HG03039 (cell line): Measurements from ENCODE around the gene TRPM2.
"Not testable (repeated sequence)": the region's sequence is repeated elsewhere in the genome, so short reads cannot be mapped to it uniquely, and the experiment has no call there.

ENCODE experiments used
- ATAC-seq: cut with Tn5 transposase; IDR thresholded peaks from one replicate; pipeline ENCODE4 v1.9.1; 2021; ENCODE audit warnings: mild to moderate bottlenecking, moderate library complexity; ENCODE audit not compliant: unreplicated experiment

Gene TRPM2

GRCh38 chr21:44351535-44352252 is 1.7 kb upstream of the TRPM2 start:
- ATAC-seq, result no peak

GRCh38 chr21:44352253-44352860 is 1.1 kb upstream of the TRPM2 start:
- ATAC-seq, result no peak

GRCh38 chr21:44354001-44354405 is 582 bp downstream of the TRPM2 start:
- ATAC-seq, result no peak

- ATAC-seq, result no peak
Measured at GRCh38 chr21:44354775-44355771, 1.7 kb downstream of the TRPM2 start.

- no peak for ATAC-seq
Measured at GRCh38 chr21:44356160-44356559, 2.7 kb downstream of the TRPM2 start.

- ATAC-seq, result no peak
Measured at GRCh38 chr21:44356636-44357035, 3.2 kb downstream of the TRPM2 start.

GRCh38 chr21:44357064-44357837 is 3.8 kb downstream of the TRPM2 start:
- ATAC-seq, result no peak

- no peak for ATAC-seq
Measured at GRCh38 chr21:44359396-44359795, 6.0 kb downstream of the TRPM2 start.

GRCh38 chr21:44360159-44360558 is 6.7 kb downstream of the TRPM2 start:
- ATAC-seq, result no peak

- ATAC-seq, result not testable (repeated sequence)
Measured at GRCh38 chr21:44361903-44362302, 8.5 kb downstream of the TRPM2 start.

GRCh38 chr21:44363278-44363677 is 9.9 kb downstream of the TRPM2 start:
- no peak for ATAC-seq

- ATAC-seq, result no peak
Measured at GRCh38 chr21:44364151-44365053, 11.0 kb downstream of the TRPM2 start.

GRCh38 chr21:44365251-44365966 is 12.0 kb downstream of the TRPM2 start:
- no peak for ATAC-seq

GRCh38 chr21:44365967-44366585 is 12.7 kb downstream of the TRPM2 start:
- no peak for ATAC-seq

GRCh38 chr21:44366586-44367211 is 13.3 kb downstream of the TRPM2 start:
- no peak for ATAC-seq

GRCh38 chr21:44368711-44369446 is 15.5 kb downstream of the TRPM2 start:
- no peak for ATAC-seq

- no peak for ATAC-seq
Measured at GRCh38 chr21:44370027-44370735, 16.8 kb downstream of the TRPM2 start.
